GM23338 (cell line): ENCODE measurements around the gene CPNE5. TPM values are rescaled to one million over a fixed set of nuclear protein-coding genes. Genes with fewer than 3 reads are reported as not detected.

Experiments used
- ATAC-seq: fragments of 200-7000 bp; cut with Tn5 transposase; 3 replicates; pipeline ENCODE4 v1.9.1; 2020
- DNase-seq: peaks from one replicate; pipeline ENCODE4 v3.0.0-alpha.2; 2015; ENCODE audit warnings: low spot score
- H2AFZ ChIP-seq: fragments of 200-600 bp; sonication (generic); 2 replicates; pipeline ENCODE4 v1.8.0; 2016; ENCODE audit warnings: antibody characterized with exemption, mild to moderate bottlenecking, moderate library complexity
- H3F3A ChIP-seq: fragments of 200-600 bp; sonication (generic); replicated peaks from 2 replicates; pipeline ENCODE4 v1.8.0; 2017; ENCODE audit warnings: antibody characterized with exemption, mixed run types, low read depth
- H3K27ac ChIP-seq: fragments of 200-600 bp; sonication (generic); 2 replicates; pipeline ENCODE4 v1.6.1; 2016; ENCODE audit warnings: low read depth
- H3K27me3 ChIP-seq: fragments of 200-600 bp; sonication (generic); 2 replicates; pipeline ENCODE4 v1.8.0; 2016; ENCODE audit warnings: mild to moderate bottlenecking, mixed run types, moderate library complexity; ENCODE audit not compliant: insufficient read depth
- H3K36me3 ChIP-seq: fragments of 200-600 bp; sonication (generic); 2 replicates; pipeline ENCODE4 v1.8.0; 2016; ENCODE audit warnings: mild to moderate bottlenecking; ENCODE audit not compliant: insufficient read depth
- H3K4me1 ChIP-seq: fragments of 200-600 bp; sonication (generic); 2 replicates; pipeline ENCODE4 v1.8.0; 2016; ENCODE audit warnings: mild to moderate bottlenecking, moderate library complexity; ENCODE audit not compliant: insufficient read depth
- H3K4me2 ChIP-seq: fragments of 200-600 bp; sonication (generic); 2 replicates; pipeline ENCODE4 v1.7.1; 2017; ENCODE audit warnings: mixed run types
- H3K4me3 ChIP-seq: fragments of 200-600 bp; sonication (generic); 2 replicates; pipeline ENCODE4 v1.6.1; 2016; ENCODE audit warnings: mixed run types
- H3K79me2 ChIP-seq: fragments of 200-600 bp; sonication (generic); replicated peaks from 2 replicates; pipeline ENCODE4 v1.8.0; 2017; ENCODE audit warnings: mild to moderate bottlenecking; ENCODE audit not compliant: insufficient read depth
- H3K9me2 ChIP-seq: fragments of 200-600 bp; sonication (generic); 2 replicates; pipeline ENCODE4 v1.8.0; 2017; ENCODE audit not compliant: insufficient read depth
- H4K20me1 ChIP-seq: fragments of 200-600 bp; sonication (generic); replicated peaks from 2 replicates; pipeline ENCODE4 v1.8.0; 2017; ENCODE audit warnings: mild to moderate bottlenecking; ENCODE audit not compliant: insufficient read depth
- H3K27ac Mint-ChIP-seq: 2 replicates; pipeline ENCODE4 v1.8.0; 2020; ENCODE audit warnings: inconsistent platforms, mild to moderate bottlenecking, moderate library complexity, mixed read lengths
- H3K27me3 Mint-ChIP-seq: 3 replicates; pipeline ENCODE4 v1.8.0; 2022; ENCODE audit warnings: low read depth, mild to moderate bottlenecking, moderate library complexity, mixed read lengths, inconsistent platforms; ENCODE audit not compliant: insufficient read depth, poor library complexity
- H3K36me3 Mint-ChIP-seq: 3 replicates; pipeline ENCODE4 v1.8.0; 2021; ENCODE audit warnings: low read depth, mild to moderate bottlenecking, inconsistent platforms, moderate library complexity, mixed read lengths
- H3K4me1 Mint-ChIP-seq: 3 replicates; pipeline ENCODE4 v1.8.0; 2020; ENCODE audit warnings: mild to moderate bottlenecking, inconsistent platforms, mixed read lengths
- H3K4me3 Mint-ChIP-seq: 3 replicates; pipeline ENCODE4 v1.8.0; 2021; ENCODE audit warnings: moderate library complexity, mild to moderate bottlenecking, inconsistent platforms, mixed read lengths
- H3K9me3 Mint-ChIP-seq: 3 replicates; pipeline ENCODE4 v1.8.0; 2020; ENCODE audit warnings: moderate library complexity, mild to moderate bottlenecking, inconsistent platforms, mixed read lengths
- CREB1 ChIP-seq: fragments of 250-450 bp; sonication (Bioruptor Pico); IDR thresholded peaks from 2 replicates; pipeline ENCODE4 v1.5.0; 2020; ENCODE audit warnings: low read depth, mild to moderate bottlenecking, moderate library complexity
- EZH2 ChIP-seq: fragments of 200-600 bp; sonication (generic); IDR thresholded peaks from one replicate; pipeline ENCODE4 v1.8.0; 2017; ENCODE audit warnings: antibody characterized with exemption, mild to moderate bottlenecking, low read depth; ENCODE audit not compliant: unreplicated experiment
- JUNB ChIP-seq: IDR thresholded peaks from one replicate; pipeline ENCODE4 v1.6.1; 2016; ENCODE audit warnings: antibody characterized with exemption; ENCODE audit not compliant: unreplicated experiment
- POLR2AphosphoS5 ChIP-seq: IDR thresholded peaks from 2 replicates; pipeline ENCODE4 v1.6.1; 2016; ENCODE audit warnings: antibody characterized with exemption, low read depth
- STAT1 ChIP-seq: IDR thresholded peaks from one replicate; pipeline ENCODE4 v1.6.1; 2016; ENCODE audit warnings: antibody characterized with exemption; ENCODE audit not compliant: unreplicated experiment
- ZNF114 ChIP-seq: fragments of 250-450 bp; sonication (Bioruptor Pico); IDR thresholded peaks from 2 replicates; pipeline ENCODE4 v1.5.0; 2020; ENCODE audit warnings: mild to moderate bottlenecking, moderate library complexity
- ZNF331 ChIP-seq: fragments of 250-450 bp; sonication (Bioruptor Pico); IDR thresholded peaks from 2 replicates; pipeline ENCODE4 v1.5.0; 2020; ENCODE audit warnings: low read depth, mild to moderate bottlenecking, moderate library complexity
- polyA plus RNA-seq: library from polyadenylated mRNA; unstranded; fragments of >200 nt; fragmentation: Nextera tagmentation; extraction: Ambion mirVana; gene quantifications from 2 replicates; pipeline ENCODE4 v1.2.1, GENCODE V29; 2016
- total RNA-seq: library from RNA; depleted of rRNA; stranded (reverse); fragments of >200 nt; shearing (Covaris generic); gene quantifications from 2 replicates; pipeline ENCODE4 v1.2.3, GENCODE V29; 2014
- TF ChIP-seq, protein P1 (sequence below): IDR thresholded peaks from one replicate; pipeline ENCODE4 v1.6.1; 2018; ENCODE audit warnings: antibody characterized with exemption; ENCODE audit not compliant: unreplicated experiment
- TF ChIP-seq, protein P2 (sequence below), 2 experiments: fragments of 200-600 bp in 1 of 2; sonication (generic) in 1 of 2; conservative IDR thresholded peaks; 2 replicates each; pipeline versions ENCODE4 v1.5.1 to v1.6.1; 2016 to 2017; ENCODE audit warnings: antibody characterized with exemption in 2 of 2, low read depth in 2 of 2, mild to moderate bottlenecking in 2 of 2, moderate library complexity in 1 of 2
- TF ChIP-seq, protein P3 (sequence below): IDR thresholded peaks from 2 replicates; pipeline ENCODE4 v1.6.1; 2016; ENCODE audit warnings: antibody characterized with exemption

CPNE5 gene
- total and polyA plus RNA-seq, 2 experiments from 2014 or later: 0.14 to 0.42 TPM

DNA sequence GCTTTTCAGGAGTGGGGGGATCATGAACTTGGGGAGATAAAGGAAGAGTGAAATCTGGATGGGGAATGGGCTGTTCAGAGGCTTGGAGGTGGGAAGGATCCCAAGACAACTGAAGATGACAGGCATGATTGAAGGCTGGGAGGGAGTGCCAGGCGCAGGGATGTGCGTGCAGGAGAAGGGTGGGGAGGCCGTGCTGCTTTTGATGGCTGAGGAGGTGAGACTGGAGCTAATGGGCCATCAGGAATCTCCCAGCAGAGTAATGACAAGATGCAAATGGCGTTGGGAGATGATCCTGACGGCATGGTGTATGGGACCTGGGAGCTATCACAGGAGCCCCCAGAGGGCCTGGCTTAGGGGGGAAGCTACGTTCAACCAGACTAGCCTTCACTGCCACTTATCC, 1.6 kb downstream of the CPNE5 start:
- H3K4me3 Mint-ChIP-seq: no peak overlapping the region
- Histone ChIP-seq H4K20me1 (no peaks in the 10 kb centered on the region), H2AFZ (no peak overlapping the region), H3K27ac (no peak overlapping the region), H3K4me3 (no peak overlapping the region), H3K4me1 (peaks cover 9% of the 10 kb centered on the region), H3K36me3 (no peaks in the 10 kb centered on the region; the same call in 1 of the 2 replicates), H3K79me2 (no peaks in the 10 kb centered on the region), H3F3A (no peaks in the 10 kb centered on the region), H3K27me3 (peaks cover 70% of the 10 kb centered on the region), H3K9me2 (no peaks in the 10 kb centered on the region), H3K4me2 (no peak overlapping the region)
- H3K9me3 Mint-ChIP-seq: peaks cover 6% of the 10 kb centered on the region; the same call in 2 of the 3 replicates
- H3K36me3 Mint-ChIP-seq: peaks cover 4% of the 10 kb centered on the region; the same call in 1 of the 3 replicates
- peaks cover 21% of the 10 kb centered on the region for H3K4me1 Mint-ChIP-seq
- H3K27ac Mint-ChIP-seq: no peak overlapping the region
- TF ChIP-seq, protein P1, sequence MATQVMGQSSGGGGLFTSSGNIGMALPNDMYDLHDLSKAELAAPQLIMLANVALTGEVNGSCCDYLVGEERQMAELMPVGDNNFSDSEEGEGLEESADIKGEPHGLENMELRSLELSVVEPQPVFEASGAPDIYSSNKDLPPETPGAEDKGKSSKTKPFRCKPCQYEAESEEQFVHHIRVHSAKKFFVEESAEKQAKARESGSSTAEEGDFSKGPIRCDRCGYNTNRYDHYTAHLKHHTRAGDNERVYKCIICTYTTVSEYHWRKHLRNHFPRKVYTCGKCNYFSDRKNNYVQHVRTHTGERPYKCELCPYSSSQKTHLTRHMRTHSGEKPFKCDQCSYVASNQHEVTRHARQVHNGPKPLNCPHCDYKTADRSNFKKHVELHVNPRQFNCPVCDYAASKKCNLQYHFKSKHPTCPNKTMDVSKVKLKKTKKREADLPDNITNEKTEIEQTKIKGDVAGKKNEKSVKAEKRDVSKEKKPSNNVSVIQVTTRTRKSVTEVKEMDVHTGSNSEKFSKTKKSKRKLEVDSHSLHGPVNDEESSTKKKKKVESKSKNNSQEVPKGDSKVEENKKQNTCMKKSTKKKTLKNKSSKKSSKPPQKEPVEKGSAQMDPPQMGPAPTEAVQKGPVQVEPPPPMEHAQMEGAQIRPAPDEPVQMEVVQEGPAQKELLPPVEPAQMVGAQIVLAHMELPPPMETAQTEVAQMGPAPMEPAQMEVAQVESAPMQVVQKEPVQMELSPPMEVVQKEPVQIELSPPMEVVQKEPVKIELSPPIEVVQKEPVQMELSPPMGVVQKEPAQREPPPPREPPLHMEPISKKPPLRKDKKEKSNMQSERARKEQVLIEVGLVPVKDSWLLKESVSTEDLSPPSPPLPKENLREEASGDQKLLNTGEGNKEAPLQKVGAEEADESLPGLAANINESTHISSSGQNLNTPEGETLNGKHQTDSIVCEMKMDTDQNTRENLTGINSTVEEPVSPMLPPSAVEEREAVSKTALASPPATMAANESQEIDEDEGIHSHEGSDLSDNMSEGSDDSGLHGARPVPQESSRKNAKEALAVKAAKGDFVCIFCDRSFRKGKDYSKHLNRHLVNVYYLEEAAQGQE: no peak
- TF ChIP-seq JUNB (no peak), ZNF331 (CRISPR knock-in tag) (no peak), POLR2AphosphoS5 (no peak), STAT1 (no peak), EZH2 (no peak), ZNF114 (CRISPR knock-in tag) (no peak), CREB1 (CRISPR knock-in tag) (no peak)
- no peak for ATAC-seq
- H3K27me3 Mint-ChIP-seq: peaks cover 57% of the 10 kb centered on the region
- DNase-seq: no peak

GRCh38 chr6:36837022-36837339, 2.3 kb downstream of the CPNE5 start:
- Histone ChIP-seq H3K4me3 (no peak overlapping the region), H3K36me3 (no peaks in the 10 kb centered on the region; the same call in 1 of the 2 replicates), H3K4me1 (peaks cover 9% of the 10 kb centered on the region), H3K27me3 (peaks cover 66% of the 10 kb centered on the region), H3K79me2 (no peaks in the 10 kb centered on the region), H3K4me2 (no peak overlapping the region), H2AFZ (no peak overlapping the region), H4K20me1 (no peaks in the 10 kb centered on the region), H3K9me2 (no peaks in the 10 kb centered on the region), H3F3A (no peaks in the 10 kb centered on the region), H3K27ac (no peak overlapping the region)
- Mint-ChIP-seq H3K36me3 (peaks cover 4% of the 10 kb centered on the region; the same call in 1 of the 3 replicates), H3K9me3 (peaks cover 6% of the 10 kb centered on the region; the same call in 2 of the 3 replicates), H3K27ac (no peak overlapping the region), H3K27me3 (peaks cover 55% of the 10 kb centered on the region), H3K4me1 (peaks cover 21% of the 10 kb centered on the region), H3K4me3 (no peak overlapping the region)
- no peak for DNase-seq
- no peak for ATAC-seq
- TF ChIP-seq, protein P2, sequence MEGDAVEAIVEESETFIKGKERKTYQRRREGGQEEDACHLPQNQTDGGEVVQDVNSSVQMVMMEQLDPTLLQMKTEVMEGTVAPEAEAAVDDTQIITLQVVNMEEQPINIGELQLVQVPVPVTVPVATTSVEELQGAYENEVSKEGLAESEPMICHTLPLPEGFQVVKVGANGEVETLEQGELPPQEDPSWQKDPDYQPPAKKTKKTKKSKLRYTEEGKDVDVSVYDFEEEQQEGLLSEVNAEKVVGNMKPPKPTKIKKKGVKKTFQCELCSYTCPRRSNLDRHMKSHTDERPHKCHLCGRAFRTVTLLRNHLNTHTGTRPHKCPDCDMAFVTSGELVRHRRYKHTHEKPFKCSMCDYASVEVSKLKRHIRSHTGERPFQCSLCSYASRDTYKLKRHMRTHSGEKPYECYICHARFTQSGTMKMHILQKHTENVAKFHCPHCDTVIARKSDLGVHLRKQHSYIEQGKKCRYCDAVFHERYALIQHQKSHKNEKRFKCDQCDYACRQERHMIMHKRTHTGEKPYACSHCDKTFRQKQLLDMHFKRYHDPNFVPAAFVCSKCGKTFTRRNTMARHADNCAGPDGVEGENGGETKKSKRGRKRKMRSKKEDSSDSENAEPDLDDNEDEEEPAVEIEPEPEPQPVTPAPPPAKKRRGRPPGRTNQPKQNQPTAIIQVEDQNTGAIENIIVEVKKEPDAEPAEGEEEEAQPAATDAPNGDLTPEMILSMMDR (conservative IDR thresholded peaks at IDR 0.05; ENCODE audit: low read depth in 2 of 2): no peak
- TF ChIP-seq, protein P1: no peak
- TF ChIP-seq POLR2AphosphoS5: no peak
- TF ChIP-seq, protein P3, sequence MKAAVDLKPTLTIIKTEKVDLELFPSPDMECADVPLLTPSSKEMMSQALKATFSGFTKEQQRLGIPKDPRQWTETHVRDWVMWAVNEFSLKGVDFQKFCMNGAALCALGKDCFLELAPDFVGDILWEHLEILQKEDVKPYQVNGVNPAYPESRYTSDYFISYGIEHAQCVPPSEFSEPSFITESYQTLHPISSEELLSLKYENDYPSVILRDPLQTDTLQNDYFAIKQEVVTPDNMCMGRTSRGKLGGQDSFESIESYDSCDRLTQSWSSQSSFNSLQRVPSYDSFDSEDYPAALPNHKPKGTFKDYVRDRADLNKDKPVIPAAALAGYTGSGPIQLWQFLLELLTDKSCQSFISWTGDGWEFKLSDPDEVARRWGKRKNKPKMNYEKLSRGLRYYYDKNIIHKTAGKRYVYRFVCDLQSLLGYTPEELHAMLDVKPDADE: no peak
- TF ChIP-seq CREB1 (CRISPR knock-in tag): no peak
